ENCODE data around the gene PPM1M.

DNA sequence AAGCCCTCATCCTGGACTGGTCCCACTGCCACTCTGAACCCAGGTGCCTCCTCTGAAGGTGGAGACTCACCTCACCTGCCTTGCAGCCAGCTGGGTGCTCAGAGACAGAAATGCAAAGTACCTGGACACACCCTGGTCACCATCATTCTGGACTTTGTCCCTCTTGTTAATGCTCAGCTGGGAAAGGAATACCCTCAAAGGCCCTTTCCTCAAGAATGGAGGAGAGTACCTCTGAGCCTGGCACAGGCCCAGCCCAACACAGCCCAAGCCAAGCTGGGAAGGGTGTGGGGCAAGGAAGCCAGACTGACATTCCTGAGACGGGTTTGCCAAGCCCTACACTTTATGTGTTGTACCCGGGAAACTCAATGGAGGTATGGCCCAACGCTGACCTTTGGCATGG, 48.6 kb upstream of the PPM1M start:
- no peak for TF ChIP-seq FOXJ3 (CRISPR knock-in tag; IDR thresholded peaks at IDR 0.05)
- TF ChIP-seq, protein P1, sequence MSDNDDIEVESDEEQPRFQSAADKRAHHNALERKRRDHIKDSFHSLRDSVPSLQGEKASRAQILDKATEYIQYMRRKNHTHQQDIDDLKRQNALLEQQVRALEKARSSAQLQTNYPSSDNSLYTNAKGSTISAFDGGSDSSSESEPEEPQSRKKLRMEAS (IDR thresholded peaks at IDR 0.05; ENCODE audit: low read depth): no peak
- TF ChIP-seq POLR2AphosphoS5 (IDR thresholded peaks at IDR 0.05; ENCODE audit: low read depth, low read length): no peak
- TF ChIP-seq, protein P2, sequence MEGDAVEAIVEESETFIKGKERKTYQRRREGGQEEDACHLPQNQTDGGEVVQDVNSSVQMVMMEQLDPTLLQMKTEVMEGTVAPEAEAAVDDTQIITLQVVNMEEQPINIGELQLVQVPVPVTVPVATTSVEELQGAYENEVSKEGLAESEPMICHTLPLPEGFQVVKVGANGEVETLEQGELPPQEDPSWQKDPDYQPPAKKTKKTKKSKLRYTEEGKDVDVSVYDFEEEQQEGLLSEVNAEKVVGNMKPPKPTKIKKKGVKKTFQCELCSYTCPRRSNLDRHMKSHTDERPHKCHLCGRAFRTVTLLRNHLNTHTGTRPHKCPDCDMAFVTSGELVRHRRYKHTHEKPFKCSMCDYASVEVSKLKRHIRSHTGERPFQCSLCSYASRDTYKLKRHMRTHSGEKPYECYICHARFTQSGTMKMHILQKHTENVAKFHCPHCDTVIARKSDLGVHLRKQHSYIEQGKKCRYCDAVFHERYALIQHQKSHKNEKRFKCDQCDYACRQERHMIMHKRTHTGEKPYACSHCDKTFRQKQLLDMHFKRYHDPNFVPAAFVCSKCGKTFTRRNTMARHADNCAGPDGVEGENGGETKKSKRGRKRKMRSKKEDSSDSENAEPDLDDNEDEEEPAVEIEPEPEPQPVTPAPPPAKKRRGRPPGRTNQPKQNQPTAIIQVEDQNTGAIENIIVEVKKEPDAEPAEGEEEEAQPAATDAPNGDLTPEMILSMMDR (IDR thresholded peaks at IDR 0.05): no peak
- no peak for TF ChIP-seq JUND (IDR thresholded peaks at IDR 0.05)
- TF ChIP-seq TAF1 (IDR thresholded peaks at IDR 0.05; ENCODE audit: borderline replicate concordance, low read depth, low read length): no peak
- TF ChIP-seq YY1 (IDR thresholded peaks at IDR 0.05; ENCODE audit: low read depth): no peak
- no peak for TF ChIP-seq MXI1 (IDR thresholded peaks at IDR 0.05; ENCODE audit: low read depth, low read length)
- TF ChIP-seq ELF1 (IDR thresholded peaks at IDR 0.05): no peak
- TF ChIP-seq EZH2phosphoT487 (IDR thresholded peaks at IDR 0.05; ENCODE audit: borderline replicate concordance, low read depth): no peak
- no peak for TF ChIP-seq MEF2A (IDR thresholded peaks at IDR 0.05; ENCODE audit: borderline replicate concordance, low read depth)
- no peak for TF ChIP-seq RFX5 (IDR thresholded peaks at IDR 0.05; ENCODE audit: low read length)
- TF ChIP-seq RAD21 (IDR thresholded peaks at IDR 0.05; ENCODE audit: low read length): no peak

Data from SK-N-SH (cell line).